SH-SY5Y (cell line): ENCODE data around the gene SYNDIG1.

Experiments
- GATA2 ChIP-seq: IDR thresholded peaks from 2 replicates; pipeline ENCODE4 v1.6.1; 2011; ENCODE audit warnings: mild to moderate bottlenecking, low read depth, low read length
- GATA3 ChIP-seq: IDR thresholded peaks from 2 replicates; pipeline ENCODE4 v1.6.1; 2011; ENCODE audit warnings: low read depth, mild to moderate bottlenecking, low read length, moderate library complexity

- TF ChIP-seq GATA2 (no peak), GATA3 (no peak)
Measured at GRCh38 chr20:24488064-24488799, 18.8 kb downstream of the SYNDIG1 start.
